HG03521 (cell line): Measurements from ENCODE around the gene CYP4F22.
"Not testable (repeated sequence)": the region's sequence is repeated elsewhere in the genome, so short reads cannot be mapped to it uniquely, and the experiment has no call there.

ENCODE experiments used
- ATAC-seq: cut with Tn5 transposase; IDR thresholded peaks from one replicate; pipeline ENCODE4 v1.9.1; 2021; ENCODE audit warnings: mild to moderate bottlenecking, moderate library complexity; ENCODE audit not compliant: unreplicated experiment

CYP4F22 gene

DNA sequence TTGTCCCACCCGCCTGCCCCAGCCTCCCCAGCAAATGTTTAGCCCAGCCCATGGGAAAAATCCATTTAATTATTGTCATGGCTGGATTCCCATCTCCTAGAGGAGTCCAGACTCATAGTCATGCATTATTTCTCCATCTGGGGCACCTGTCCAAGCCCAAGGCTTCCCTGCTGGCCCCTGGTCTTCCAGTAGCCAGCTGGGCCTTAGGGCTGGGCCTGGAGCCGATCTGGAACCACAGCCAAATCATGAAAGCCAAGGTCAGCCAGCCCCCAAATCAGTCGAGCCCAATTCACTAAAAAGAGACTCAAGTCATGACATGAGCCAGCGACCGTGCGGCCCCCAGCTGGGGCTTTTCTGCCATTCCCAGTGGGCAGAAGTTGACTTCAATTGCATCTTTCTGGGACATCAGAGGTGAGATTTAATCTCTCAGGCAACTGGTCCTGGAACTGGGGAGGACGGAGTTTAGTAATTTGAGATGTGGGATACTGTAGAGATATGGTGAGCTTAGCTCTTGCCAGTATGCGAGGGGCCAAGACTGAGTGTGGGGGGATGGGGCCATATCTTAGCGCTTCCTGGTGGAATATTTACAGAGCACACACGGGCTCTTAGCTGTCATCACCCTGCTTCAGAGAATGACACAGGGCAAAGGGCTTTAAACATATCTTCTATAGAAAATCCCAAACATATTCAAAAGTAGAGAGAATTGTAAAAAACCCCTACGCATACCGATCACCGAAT lies 19.7 kb upstream of the CYP4F22 start:
- no peak for ATAC-seq

DNA sequence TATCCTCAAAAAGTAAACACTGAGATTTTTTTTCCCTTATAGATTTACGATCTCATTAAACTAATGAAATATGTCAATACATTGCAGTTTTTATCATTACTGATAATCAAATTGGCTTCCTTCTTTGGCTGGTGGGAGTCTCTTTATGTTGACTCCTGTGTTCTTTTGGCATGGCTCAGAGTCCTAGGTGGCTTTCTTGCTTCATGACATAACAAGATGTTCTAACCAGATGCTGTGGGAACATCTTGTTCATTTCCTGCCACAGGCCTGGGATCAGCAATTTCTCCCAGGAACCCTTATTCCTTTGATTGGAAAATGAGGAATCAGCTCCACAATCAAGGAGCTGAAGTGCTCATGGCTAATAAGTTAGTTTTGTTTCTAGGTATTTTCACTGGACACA lies 13.2 kb upstream of the CYP4F22 start:
- ATAC-seq, result no peak

DNA sequence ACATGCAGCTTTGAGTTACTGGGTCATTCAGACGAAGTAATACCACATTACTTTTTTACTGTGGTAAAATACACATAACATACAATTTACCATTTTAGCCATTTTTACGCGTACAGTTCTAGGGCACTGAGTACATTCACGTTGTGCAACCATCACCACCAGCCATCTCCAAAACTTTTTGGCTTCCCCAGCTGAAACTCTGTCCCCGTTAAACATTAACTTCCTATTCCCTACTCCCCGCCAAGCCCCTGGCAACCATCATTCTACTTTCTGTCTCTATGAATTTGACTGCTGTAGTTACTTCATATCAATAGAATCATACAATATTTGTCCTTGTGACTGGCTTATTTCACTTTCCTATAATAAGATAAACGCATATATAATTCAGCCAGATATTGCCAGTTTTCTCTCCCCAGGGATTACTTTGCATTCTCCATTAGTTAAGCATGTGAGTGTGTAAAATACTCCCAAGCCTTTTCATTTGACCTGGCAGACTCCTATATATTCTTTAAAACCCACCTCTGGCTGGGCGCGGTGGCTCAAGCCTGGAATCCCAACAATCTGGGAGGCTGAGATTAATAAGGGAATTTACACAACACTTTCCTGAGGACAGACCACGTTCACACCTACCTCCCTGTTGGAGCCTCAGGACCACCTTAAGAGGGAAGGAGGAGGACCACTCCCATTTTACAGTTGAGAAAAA lies 10.0 kb upstream of the CYP4F22 start:
- no peak for ATAC-seq

DNA sequence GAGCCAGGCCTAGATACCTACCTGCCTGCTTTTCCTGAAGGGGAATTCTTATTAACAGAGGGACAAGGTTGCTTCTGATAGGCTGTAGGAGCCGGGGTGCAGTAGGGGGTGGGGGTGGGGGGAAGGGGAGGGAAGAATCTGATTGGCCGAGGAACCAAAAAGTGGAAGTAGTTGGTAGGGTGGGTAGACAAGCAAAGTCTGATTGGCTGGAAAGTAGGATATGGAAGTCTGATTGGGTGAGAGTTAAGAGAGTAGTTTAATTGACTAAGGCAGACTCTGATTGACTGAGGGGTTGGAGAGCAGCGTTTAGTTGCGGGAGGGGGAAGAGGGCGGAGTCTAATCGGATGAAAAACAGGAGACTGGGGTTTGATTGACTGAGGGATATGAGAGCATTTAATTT lies 9.4 kb upstream of the CYP4F22 start:
- no peak for ATAC-seq

DNA sequence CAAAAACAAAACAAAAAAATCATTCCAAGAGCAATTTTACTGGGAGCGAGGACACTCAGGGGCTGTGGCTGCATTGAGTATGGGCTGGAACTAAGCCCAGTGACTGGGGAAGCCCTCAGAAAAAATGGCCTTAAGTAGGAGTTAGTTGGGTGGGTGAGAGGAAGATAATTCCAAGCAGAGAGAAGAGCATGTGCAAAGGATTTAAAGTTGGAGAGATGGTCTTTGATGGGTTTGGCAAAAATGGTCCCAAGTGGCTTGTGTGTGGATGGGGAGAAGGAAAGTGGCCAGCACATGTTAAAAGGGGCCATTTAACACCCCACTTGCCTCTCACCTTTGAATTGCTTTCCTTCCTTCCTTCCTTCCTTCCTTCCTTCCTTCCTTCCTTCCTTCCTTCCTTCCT lies 6.7 kb upstream of the CYP4F22 start:
- no peak for ATAC-seq

DNA sequence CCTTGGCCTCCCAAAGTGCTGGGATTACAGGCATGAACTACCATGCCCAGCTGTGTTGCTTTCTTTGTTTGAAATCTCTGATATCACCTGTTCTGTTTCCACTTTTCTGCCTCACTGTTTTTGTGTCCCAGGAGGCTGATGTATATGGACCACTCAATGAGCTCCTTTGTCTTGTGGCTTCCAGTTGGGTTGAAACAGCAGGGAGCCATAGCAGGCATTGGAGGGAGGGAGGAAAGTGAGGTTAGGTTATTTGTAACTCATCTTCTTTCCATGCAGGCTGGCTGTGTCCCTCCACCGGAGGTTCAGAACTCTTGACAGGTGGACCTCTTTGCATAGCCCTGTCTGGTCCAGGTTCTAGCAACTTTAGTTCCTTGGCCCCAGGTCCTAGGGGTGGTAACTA lies 6.1 kb upstream of the CYP4F22 start:
- ATAC-seq, result no peak

- no peak for ATAC-seq
Measured at GRCh38 chr19:15506074-15506571, 2.2 kb upstream of the CYP4F22 start.

- ATAC-seq, result no peak
Measured at GRCh38 chr19:15507068-15508034, 974 bp upstream of the CYP4F22 start.

DNA sequence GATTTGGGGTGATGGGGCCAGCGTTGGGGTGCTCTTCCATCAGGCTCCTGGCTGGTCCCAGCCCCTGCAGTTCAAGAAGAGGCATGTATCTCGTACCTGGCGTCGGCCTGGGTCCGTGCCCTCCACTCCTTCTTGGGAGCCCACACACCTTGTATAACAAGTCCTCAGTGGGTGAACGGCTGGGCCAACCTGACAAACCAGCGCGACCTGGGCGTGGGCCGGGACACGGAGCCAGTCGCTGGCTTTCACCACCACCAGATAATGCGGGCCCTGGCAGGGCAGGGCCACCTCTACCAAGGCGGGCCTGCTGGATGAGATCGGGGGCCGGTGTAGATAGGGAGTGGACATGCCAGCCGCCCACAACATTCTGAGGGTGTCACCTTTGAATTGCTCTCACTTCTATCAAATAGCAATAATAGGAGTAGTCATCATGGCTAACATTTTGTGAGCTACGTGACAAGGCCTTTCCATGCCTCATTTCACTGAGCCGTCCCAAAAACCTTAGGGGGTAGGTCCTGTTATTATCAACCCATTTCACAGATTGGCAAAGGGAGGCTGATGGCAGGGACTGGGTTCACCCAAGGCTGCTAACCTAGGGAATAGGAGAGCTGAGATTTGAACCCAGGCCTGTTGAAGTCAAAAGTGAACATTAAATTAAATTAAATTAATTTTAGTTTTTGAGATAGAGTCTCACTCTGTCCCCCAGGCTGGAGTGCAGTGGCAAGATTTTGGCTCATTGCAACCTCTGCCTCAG lies 3.5 kb downstream of the CYP4F22 start:
- ATAC-seq, result no peak

DNA sequence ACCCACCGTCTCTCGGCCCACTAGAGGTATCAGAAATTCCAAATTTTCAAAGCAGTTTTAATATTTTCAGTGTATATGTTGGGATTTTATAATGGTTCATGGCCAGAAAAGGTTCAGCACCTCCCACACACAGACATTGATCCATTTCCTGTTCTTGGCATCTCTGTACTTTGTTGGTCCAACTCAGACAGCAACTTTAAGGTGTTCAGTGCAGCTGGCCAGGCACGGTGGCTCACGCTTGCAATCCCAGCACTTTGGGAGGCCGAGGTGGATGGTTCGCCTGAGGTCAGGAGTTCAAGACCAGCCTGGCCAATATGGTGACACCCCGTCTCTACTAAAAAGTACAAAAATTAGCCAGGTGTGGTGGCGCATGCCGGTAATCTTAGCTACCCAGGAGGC lies 6.9 kb downstream of the CYP4F22 start:
- not testable (repeated sequence) for ATAC-seq

DNA sequence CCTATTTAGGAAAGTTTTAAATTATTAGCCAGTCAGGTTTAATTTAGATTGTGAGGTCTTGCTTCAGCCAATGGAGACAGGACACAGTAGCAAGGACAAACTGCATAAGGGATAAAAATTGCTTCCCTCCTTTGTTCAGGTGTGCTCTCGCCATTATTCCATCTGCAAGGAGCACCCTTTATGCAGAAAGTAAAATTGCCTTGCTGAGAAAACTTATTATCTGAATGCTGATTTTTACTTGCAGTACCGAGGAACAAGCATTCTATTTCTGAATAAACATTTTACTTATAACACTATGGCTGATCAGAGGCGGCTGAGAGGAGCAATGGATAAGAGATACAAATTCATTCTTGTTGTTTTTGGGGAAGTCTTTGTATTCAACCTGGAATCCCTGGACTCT lies 8.0 kb downstream of the CYP4F22 start:
- ATAC-seq, result no peak

- no peak for ATAC-seq
Measured at GRCh38 chr19:15517778-15518177, 9.5 kb downstream of the CYP4F22 start.

DNA sequence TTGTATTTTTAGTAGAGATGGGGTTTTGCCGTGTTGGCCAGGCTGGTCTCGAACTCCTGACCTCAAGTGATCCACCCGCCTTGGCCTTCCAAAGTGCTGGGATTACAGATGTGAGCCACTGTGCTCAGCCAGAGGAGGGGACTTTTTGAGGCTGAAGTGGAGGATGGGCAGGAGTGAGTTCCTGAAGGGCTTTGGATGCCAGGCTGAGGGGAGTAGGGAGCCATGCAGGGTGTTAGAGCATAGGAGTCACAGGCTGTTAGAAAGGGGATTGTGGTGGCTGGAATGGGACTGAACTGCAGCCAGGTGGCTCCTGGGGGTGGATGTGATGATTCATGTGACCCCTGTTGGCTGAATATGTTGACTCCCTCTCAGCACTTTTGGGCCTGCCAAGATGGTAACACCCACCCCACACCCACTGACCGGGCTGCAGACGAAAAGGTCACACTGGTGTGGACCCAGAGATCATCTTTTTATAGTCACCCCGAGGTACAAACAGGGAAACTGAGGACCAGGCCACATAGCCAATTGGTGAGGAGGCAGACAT lies 11.2 kb downstream of the CYP4F22 start:
- ATAC-seq, result no peak

DNA sequence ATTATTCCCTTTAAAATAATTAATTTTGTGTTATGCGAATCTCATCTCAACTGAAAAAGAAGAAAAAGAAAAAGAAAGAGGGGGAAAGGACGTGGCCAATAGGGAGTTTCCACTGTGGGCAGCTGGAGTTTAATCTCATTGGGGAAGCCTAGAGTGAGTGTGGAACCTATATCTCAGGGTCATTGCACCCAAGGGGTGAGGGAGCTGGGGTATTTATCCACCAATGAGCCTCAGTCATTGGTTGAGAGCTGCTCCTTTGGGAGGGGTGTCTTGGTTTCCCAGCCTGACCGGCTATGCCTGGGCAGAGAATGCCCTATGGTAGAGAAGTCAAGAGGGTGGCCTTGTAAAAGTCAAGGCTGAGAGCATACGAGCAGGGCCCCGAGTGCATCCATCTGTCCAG lies 16.5 kb downstream of the CYP4F22 start:
- ATAC-seq, result no peak

- no peak for ATAC-seq
Measured at GRCh38 chr19:15525291-15525690, 17.0 kb downstream of the CYP4F22 start.

DNA sequence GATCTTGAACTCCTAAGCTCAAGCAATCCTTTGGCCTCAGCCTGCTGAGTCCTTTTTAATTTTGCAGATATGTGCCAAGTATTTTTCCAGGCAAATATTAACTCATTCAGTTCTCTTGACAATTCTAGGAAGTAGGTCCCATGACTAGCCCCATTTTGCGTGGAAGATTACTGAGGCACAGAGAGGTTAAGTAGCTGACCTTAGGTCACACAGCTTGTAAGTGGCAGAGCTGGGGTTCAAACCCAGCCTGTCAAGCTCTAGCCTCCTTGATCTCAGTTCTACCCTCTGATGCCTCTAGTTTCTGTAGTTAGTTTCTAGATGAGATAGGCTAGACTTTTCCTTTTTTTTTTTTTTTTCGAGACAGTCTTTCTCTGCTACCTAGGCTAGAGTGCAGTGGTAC lies 18.1 kb downstream of the CYP4F22 start:
- ATAC-seq, result no peak

DNA sequence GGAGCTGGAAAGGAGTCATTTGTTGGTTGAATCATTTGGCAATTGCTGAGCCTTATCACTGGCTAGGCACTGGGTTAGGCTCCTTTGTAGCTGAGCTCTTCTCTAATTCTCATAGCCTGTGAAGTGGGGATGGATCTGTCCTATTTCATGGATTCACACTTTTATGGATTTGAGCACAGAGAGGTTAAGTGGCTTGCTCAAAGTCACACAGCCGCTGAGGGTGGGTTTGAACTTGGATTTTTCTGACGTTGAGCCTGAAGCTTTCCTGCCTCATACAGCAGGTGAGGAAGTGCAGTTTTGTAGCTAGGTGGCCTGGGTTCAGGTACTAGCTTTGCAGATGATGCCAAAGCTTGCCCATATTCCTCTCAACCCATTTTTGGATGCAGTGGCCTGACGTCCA lies 19.4 kb downstream of the CYP4F22 start:
- no peak for ATAC-seq

- no peak for ATAC-seq
Measured at GRCh38 chr19:15529774-15530372, 21.5 kb downstream of the CYP4F22 start.

- no peak for ATAC-seq
Measured at GRCh38 chr19:15532779-15533521, 24.6 kb downstream of the CYP4F22 start.
